Colonic mucosa (tissue), 4 donors: ENCODE data around the gene WDR62. TPM values are rescaled to one million over a fixed set of nuclear protein-coding genes. Genes with fewer than 3 reads are reported as not detected.

Experiments used
- DNase-seq: peaks from one replicate; pipeline ENCODE4 v3.0.0-alpha.2; 2020
- H3K27ac ChIP-seq: fragments of 200-600 bp; one replicate; pipeline ENCODE4 v1.8.0; 2021
- H3K27me3 ChIP-seq: fragments of 200-600 bp; one replicate; pipeline ENCODE4 v1.8.0; 2021
- H3K36me3 ChIP-seq: fragments of 200-600 bp; one replicate; pipeline ENCODE4 v1.8.0; 2021
- H3K4me1 ChIP-seq: fragments of 200-600 bp; one replicate; pipeline ENCODE4 v1.8.0; 2021; ENCODE audit warnings: mild to moderate bottlenecking
- H3K4me3 ChIP-seq: fragments of 200-600 bp; one replicate; pipeline ENCODE4 v1.8.0; 2021
- H3K9ac ChIP-seq, 2 donors: one replicate each; pipeline ENCODE4 v1.7.0; 2013; ENCODE audit warnings: control low read depth in 2 of 2, low read depth in 2 of 2, low read length in 2 of 2
- H3K9me3 ChIP-seq: fragments of 200-600 bp; one replicate; pipeline ENCODE4 v1.8.0; 2021
- intact Hi-C: fragments of 100-400 bp; cut with DNase I; formaldehyde crosslinking; loops from one replicate; pipeline ENCODE4 v1.14.1; 2022
- total RNA-seq, 2 donors: library from RNA; stranded (reverse); fragmentation: NEBNext Ultra II Directional in 1 of 2; extraction: Animal tissue kit (Norgen Biotek cat#: 25700) in 1 of 2; gene quantifications; one replicate each; pipeline ENCODE4 v1.2.1, GENCODE V29; 2021
- TF ChIP-seq, protein P1 (sequence below): fragments of 200-600 bp; IDR thresholded peaks from one replicate; pipeline ENCODE4 v1.8.0; 2022; ENCODE audit warnings: antibody characterized with exemption, mild to moderate bottlenecking
- donor health status: healthy.
- donor health status: DM: no; HTN: no; CAD: no.
- donor health status: DM: no; HTN: no; CAD: no.

Gene WDR62
- total RNA-seq, 2 donors from 2014 or later = 2.1 to 13.1 TPM

DNA sequence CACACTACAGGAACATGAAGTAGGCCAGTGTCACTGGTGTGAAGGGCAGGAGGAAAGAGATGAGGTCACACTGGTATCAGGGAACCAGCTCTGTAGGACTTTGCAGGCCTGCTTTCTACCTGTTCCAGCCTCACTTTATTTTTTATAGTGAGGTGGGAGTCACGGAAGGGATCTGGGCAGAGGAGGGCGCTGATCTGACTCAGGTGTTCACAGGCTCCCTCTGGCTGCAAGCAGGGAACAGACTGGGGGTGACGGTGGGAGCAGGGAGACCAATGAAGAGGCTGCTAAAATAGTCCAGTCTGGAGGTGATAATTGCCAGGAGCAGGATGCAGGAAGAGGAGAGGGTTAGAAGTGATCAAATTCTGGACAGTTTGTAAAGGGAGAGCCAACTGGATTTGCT is 3.5 kb upstream of the WDR62 start:
- Histone ChIP-seq H3K9ac (no peak overlapping the region), H3K9me3 (no peaks in the 10 kb centered on the region), H3K36me3 (no peaks in the 10 kb centered on the region), H3K4me1 (peaks cover 5% of the 10 kb centered on the region), H3K27me3 (no peaks in the 10 kb centered on the region), H3K27ac (no peak overlapping the region), H3K4me3 (no peak overlapping the region)
- DNase-seq = no peak
- intact Hi-C loops = loop anchor here (10.0 kb wide), 2 partner anchors 56 to 64 kb away; partner anchors contain the start of genes OVOL3, POLR2I, SDHAF1 and TBCB
- TF ChIP-seq, protein P1, sequence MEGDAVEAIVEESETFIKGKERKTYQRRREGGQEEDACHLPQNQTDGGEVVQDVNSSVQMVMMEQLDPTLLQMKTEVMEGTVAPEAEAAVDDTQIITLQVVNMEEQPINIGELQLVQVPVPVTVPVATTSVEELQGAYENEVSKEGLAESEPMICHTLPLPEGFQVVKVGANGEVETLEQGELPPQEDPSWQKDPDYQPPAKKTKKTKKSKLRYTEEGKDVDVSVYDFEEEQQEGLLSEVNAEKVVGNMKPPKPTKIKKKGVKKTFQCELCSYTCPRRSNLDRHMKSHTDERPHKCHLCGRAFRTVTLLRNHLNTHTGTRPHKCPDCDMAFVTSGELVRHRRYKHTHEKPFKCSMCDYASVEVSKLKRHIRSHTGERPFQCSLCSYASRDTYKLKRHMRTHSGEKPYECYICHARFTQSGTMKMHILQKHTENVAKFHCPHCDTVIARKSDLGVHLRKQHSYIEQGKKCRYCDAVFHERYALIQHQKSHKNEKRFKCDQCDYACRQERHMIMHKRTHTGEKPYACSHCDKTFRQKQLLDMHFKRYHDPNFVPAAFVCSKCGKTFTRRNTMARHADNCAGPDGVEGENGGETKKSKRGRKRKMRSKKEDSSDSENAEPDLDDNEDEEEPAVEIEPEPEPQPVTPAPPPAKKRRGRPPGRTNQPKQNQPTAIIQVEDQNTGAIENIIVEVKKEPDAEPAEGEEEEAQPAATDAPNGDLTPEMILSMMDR = no peak

DNA sequence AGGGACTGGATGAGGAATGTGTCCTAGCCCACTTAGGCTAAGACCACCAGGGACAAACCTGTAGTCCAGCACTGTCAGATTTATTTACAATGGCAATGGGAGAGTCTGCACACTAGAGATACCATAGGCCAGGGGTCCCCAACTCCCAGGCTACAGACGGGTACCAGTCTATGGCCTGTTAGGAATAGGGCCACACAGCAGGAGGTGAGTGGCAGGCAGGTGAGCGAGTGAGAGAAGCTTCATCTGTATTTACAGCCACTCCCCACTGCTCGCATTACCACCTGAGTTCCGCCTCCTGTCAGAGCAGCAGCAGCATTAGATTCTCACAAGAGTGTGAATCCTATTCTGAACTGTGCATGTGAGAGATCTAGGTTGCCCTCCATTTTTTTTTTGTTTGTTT is 3.1 kb upstream of the WDR62 start:
- Histone ChIP-seq H3K27ac (no peak overlapping the region), H3K4me3 (no peak overlapping the region)
- TF ChIP-seq, protein P1 = no peak

DNA sequence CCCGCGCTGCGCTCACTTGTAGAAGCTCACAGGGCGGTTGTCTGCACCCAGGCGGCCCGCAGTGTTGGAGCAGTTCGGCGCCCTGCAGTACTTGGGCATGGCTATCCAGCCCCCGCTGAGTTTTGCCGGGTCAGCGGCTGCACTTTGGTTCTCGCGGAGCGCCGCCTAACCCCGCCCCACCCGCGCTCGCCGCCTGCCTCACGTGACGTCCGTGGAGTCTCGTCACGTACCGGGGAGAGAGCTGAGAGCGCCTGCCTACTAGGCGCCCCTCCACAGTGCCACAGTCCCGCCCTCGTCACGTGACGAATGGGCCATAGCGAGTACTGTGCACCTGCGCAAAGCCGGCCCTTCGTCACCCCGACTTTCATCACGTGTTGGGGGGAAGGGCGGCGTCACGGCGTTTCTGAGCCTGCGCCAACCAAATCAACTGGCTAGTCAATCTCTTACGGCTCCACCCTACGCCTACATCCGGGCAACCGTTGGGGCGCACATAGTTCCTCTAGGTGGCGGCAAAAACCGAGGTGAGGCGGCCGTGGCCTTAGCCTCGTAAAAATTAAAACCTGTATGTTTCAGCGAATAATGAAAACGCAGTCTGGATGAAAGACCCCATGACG is 471 bp upstream of the WDR62 start, which contains the start of gene THAP8:
Gene THAP8 (minus strand): TSS at position 167 of the 614 bp plus-strand sequence. CDS start 68 bp downstream, at position 99.
- H3K27ac ChIP-seq = peak within 1 kb of the TSS; percentile 95
- TF ChIP-seq, protein P1 = peak; percentile 10
- H3K4me3 ChIP-seq = peak within 1 kb of the TSS; percentile 70
- peak; percentile 100 for DNase-seq
- no peaks in the 10 kb centered on the region for H3K27me3 ChIP-seq
- peaks cover 5% of the 10 kb centered on the region for H3K4me1 ChIP-seq
- no peaks in the 10 kb centered on the region for H3K36me3 ChIP-seq
- intact Hi-C loops = loop anchor here (10.0 kb wide), 2 partner anchors 59 to 61 kb away; partner anchors contain the start of genes OVOL3, POLR2I, SDHAF1 and TBCB
- peak within 1 kb of the TSS; percentile 59 to 96 for H3K9ac ChIP-seq
- H3K9me3 ChIP-seq = no peaks in the 10 kb centered on the region

More for the DNA sequence above, 3.1 kb upstream of the WDR62 start:
- Histone ChIP-seq H3K4me1 (peaks cover 5% of the 10 kb centered on the region), H3K36me3 (no peaks in the 10 kb centered on the region), H3K27me3 (no peaks in the 10 kb centered on the region), H3K9me3 (no peaks in the 10 kb centered on the region), H3K9ac (no peak overlapping the region)
- intact Hi-C loops = loop anchor here (10.0 kb wide), 2 partner anchors 57 to 63 kb away; partner anchors contain the start of genes OVOL3, POLR2I, SDHAF1 and TBCB
- DNase-seq = no peak

DNA sequence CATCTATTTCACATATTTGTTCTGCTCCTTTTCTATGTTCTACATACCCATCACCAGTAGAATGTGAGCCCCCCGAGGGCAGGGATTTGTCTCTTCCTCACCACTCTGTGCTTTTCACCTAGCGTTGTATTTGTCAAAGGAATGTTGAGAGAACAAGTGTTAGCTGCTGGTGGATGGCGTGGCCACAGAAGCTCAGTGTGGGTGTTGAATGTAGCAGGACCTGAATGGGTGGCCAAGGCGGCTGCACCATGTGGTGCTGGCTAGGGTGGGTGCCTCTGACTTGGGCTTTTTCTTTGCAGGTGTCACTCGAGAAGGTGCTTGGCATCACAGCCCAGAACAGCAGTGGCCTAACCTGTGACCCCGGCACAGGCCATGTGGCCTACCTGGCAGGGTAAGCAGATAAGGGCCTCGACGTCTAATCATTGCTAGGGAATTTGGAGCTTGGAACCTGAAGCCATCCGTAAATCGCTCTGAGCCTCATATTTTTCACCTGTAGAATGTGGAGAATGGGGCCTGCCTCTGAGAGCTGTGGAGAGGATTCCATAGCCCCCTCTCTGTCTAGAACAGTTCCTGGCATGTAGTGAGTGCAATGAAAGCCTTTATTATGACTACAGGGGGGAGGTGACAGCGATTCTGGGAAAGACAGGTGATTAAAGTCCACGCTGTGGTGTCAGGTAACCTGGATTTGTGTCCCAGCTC is 3.9 kb downstream of the WDR62 start:
- H3K27me3 ChIP-seq = no peaks in the 10 kb centered on the region
- no peak overlapping the region for H3K27ac ChIP-seq
- no peak for DNase-seq
- no peaks in the 10 kb centered on the region for H3K36me3 ChIP-seq
- no peak overlapping the region for H3K4me3 ChIP-seq
- H3K9me3 ChIP-seq = no peaks in the 10 kb centered on the region
- intact Hi-C loops = loop anchor here (10.0 kb wide), 2 partner anchors 56 to 64 kb away; partner anchors contain the start of genes OVOL3, POLR2I, SDHAF1 and TBCB
- peaks cover 5% of the 10 kb centered on the region for H3K4me1 ChIP-seq
- TF ChIP-seq, protein P1 = no peak
- no peak overlapping the region for H3K9ac ChIP-seq

DNA sequence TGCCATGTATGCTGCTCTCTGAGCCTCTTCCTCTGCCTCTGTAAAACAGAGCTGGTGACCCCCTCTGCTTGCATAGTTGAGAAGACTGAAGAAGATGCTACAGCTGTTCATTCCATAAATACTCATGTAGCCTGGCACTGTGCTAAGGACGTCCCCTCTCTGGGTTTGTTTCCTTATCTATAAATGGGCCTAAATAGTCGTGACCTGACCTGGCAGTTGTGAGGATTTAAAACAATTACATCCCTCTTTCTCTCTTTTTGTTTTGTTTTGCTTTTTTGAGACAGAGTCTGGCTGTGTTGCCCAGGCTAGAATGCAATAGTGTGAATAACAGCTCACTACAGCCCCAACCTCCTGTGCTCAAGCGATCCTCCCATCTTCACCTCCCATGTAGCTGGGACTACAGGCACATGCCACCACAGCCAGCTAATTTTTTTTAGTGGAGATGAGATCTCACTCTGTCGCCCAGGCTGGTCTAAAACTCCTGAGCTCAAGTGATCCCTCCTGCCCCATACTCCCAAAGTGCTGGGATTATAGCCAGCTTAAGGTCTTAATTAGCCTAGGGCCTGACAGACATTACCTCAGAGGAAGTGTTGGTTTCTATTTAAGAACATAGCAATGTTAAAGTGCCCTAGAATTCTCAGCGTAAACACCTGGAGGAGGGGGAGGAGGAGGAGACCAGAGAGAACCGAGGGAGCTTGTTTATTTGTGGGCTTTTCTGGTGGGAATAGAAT is 4.6 kb downstream of the WDR62 start:
- Histone ChIP-seq H3K9ac (no peak overlapping the region), H3K4me3 (no peak overlapping the region), H3K9me3 (no peaks in the 10 kb centered on the region), H3K27me3 (no peaks in the 10 kb centered on the region), H3K27ac (no peak overlapping the region), H3K36me3 (no peaks in the 10 kb centered on the region), H3K4me1 (peaks cover 5% of the 10 kb centered on the region)
- DNase-seq = no peak
- TF ChIP-seq, protein P1 = no peak
- intact Hi-C loops = loop anchor here (10.0 kb wide), 2 partner anchors 55 to 65 kb away; partner anchors contain the start of genes OVOL3, POLR2I, SDHAF1 and TBCB
